ENCODE measurements around the gene FUT4. TPM values are rescaled to one million over a fixed set of nuclear protein-coding genes. Genes with fewer than 3 reads are reported as not detected.

FUT4 gene
- total RNA-seq, 1 experiment from 2014 or later: 7.7 TPM

- TF ChIP-seq IRF1 (CRISPR knock-in tag; IDR thresholded peaks at IDR 0.05) (no peak), ATF2 (CRISPR knock-in tag; IDR thresholded peaks at IDR 0.05; ENCODE audit: borderline replicate concordance, low read depth) (no peak), OVOL2 (CRISPR knock-in tag; IDR thresholded peaks at IDR 0.05; ENCODE audit: borderline replicate concordance) (no peak), JAZF1 (CRISPR knock-in tag; IDR thresholded peaks at IDR 0.05) (no peak)
- TF ChIP-seq, protein P1, sequence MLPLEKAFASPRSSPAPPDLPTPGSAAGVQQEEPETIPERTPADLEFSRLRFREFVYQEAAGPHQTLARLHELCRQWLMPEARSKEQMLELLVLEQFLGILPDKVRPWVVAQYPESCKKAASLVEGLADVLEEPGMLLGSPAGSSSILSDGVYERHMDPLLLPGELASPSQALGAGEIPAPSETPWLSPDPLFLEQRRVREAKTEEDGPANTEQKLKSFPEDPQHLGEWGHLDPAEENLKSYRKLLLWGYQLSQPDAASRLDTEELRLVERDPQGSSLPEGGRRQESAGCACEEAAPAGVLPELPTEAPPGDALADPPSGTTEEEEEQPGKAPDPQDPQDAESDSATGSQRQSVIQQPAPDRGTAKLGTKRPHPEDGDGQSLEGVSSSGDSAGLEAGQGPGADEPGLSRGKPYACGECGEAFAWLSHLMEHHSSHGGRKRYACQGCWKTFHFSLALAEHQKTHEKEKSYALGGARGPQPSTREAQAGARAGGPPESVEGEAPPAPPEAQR (CRISPR knock-in tag; IDR thresholded peaks at IDR 0.05): no peak
Observed at GRCh38 chr11:94559361-94559760, 15.6 kb downstream of the FUT4 start (continued).

DNA sequence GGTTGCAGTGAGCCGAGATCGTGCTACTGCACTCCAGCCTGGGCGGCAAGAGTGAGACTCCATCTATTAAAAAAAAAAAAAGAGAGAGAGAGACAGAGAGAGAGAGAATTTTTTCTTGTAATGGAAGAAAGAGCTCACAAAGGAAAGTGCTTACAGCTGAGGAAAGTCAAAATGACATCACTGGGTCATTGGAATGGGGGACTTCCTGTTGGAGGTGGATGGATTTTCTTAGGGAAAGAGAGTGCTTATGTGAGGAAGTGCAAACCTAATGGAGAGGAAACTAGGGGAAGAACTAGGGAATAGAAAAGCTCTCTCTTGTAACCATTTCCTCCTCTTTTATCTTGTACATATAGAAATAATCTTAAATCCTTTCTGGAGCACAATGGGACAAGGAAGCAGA is 17.1 kb downstream of the FUT4 start:
- H3K4me3 Mint-ChIP-seq: no peak overlapping the region
- H3K27ac Mint-ChIP-seq: no peak overlapping the region
- H3K9me3 Mint-ChIP-seq: no peaks in the 10 kb centered on the region
- DNase-seq (ENCODE audit: low spot score): no peak
- ChIA-PET CTCF (no interaction called here), POLR2A (no interaction called here)
- ATAC-seq: no peak
- H3K27me3 Mint-ChIP-seq (ENCODE audit: low read depth): no peaks in the 10 kb centered on the region; the same call in 1 of the 2 replicates
- no peaks in the 10 kb centered on the region for H3K36me3 Mint-ChIP-seq
- H3K4me1 Mint-ChIP-seq: peaks cover 13% of the 10 kb centered on the region
- TF ChIP-seq IRF2 (CRISPR knock-in tag; IDR thresholded peaks at IDR 0.05; ENCODE audit: borderline replicate concordance, low read depth) (no peak), AFF4 (CRISPR knock-in tag; IDR thresholded peaks at IDR 0.05; ENCODE audit: borderline replicate concordance) (no peak), ZNF512 (CRISPR knock-in tag; IDR thresholded peaks at IDR 0.05; ENCODE audit: borderline replicate concordance) (no peak), RELA (CRISPR knock-in tag; IDR thresholded peaks at IDR 0.05; ENCODE audit: borderline replicate concordance) (no peak), ARID4B (CRISPR knock-in tag; IDR thresholded peaks at IDR 0.05; ENCODE audit: borderline replicate concordance) (no peak), ATF2 (CRISPR knock-in tag; IDR thresholded peaks at IDR 0.05; ENCODE audit: borderline replicate concordance, low read depth) (no peak), RORB (CRISPR knock-in tag; IDR thresholded peaks at IDR 0.05) (no peak), TP53 (CRISPR knock-in tag; IDR thresholded peaks at IDR 0.05) (no peak), MYBL2 (CRISPR knock-in tag; IDR thresholded peaks at IDR 0.05) (no peak), FOXP4 (CRISPR knock-in tag; IDR thresholded peaks at IDR 0.05) (no peak)
- TF ChIP-seq, protein P2, sequence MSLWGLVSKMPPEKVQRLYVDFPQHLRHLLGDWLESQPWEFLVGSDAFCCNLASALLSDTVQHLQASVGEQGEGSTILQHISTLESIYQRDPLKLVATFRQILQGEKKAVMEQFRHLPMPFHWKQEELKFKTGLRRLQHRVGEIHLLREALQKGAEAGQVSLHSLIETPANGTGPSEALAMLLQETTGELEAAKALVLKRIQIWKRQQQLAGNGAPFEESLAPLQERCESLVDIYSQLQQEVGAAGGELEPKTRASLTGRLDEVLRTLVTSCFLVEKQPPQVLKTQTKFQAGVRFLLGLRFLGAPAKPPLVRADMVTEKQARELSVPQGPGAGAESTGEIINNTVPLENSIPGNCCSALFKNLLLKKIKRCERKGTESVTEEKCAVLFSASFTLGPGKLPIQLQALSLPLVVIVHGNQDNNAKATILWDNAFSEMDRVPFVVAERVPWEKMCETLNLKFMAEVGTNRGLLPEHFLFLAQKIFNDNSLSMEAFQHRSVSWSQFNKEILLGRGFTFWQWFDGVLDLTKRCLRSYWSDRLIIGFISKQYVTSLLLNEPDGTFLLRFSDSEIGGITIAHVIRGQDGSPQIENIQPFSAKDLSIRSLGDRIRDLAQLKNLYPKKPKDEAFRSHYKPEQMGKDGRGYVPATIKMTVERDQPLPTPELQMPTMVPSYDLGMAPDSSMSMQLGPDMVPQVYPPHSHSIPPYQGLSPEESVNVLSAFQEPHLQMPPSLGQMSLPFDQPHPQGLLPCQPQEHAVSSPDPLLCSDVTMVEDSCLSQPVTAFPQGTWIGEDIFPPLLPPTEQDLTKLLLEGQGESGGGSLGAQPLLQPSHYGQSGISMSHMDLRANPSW (CRISPR knock-in tag; conservative IDR thresholded peaks at IDR 0.05; ENCODE audit: low read depth): no peak

All from WTC11 (cell line).